Activated T-helper 17 cell treated with anti-CD3 and anti-CD28 coated beads, Interleukin-2, amount 50 U/mL, for 72 hours (primary cell): ENCODE data around the gene ATOH8. TPM values are rescaled to one million over a fixed set of nuclear protein-coding genes. Genes with fewer than 3 reads are reported as not detected.

Experiments
- ATAC-seq: fragments of 150-1000 bp; cut with Tn5 transposase; replicated peaks from 2 replicates; pipeline ENCODE4 v1.10.0; 2021; ENCODE audit warnings: mild to moderate bottlenecking, moderate library complexity
- H3K27ac Mint-ChIP-seq: one replicate; pipeline ENCODE4 v1.8.0; 2022; ENCODE audit warnings: mixed read lengths
- H3K27me3 Mint-ChIP-seq: one replicate; pipeline ENCODE4 v1.8.0; 2022; ENCODE audit warnings: mixed read lengths
- H3K36me3 Mint-ChIP-seq: one replicate; pipeline ENCODE4 v1.8.0; 2022; ENCODE audit warnings: low read depth, mild to moderate bottlenecking, mixed read lengths
- H3K4me1 Mint-ChIP-seq: one replicate; pipeline ENCODE4 v1.8.0; 2022; ENCODE audit warnings: mixed read lengths
- H3K4me3 Mint-ChIP-seq: one replicate; pipeline ENCODE4 v1.8.0; 2022; ENCODE audit warnings: mild to moderate bottlenecking, mixed read lengths
- H3K9me3 Mint-ChIP-seq: one replicate; pipeline ENCODE4 v1.8.0; 2022; ENCODE audit warnings: mixed read lengths
- total RNA-seq, 2 donors: library from RNA; stranded (reverse); gene quantifications; one replicate each; pipeline ENCODE4 v1.2.3, GENCODE V29; 2022

ATOH8 gene
- total RNA-seq, 2 donors from 2014 or later = not detected

- peaks cover 6% of the 10 kb centered on the region for H3K4me1 Mint-ChIP-seq
- no peak overlapping the region for H3K27ac Mint-ChIP-seq
- peak; percentile 68 for ATAC-seq
- H3K4me3 Mint-ChIP-seq = no peak overlapping the region
- peaks cover 48% of the 10 kb centered on the region for H3K27me3 Mint-ChIP-seq
- no peaks in the 10 kb centered on the region for H3K9me3 Mint-ChIP-seq
- H3K36me3 Mint-ChIP-seq = no peaks in the 10 kb centered on the region
Measured at GRCh38 chr2:85750587-85751575, 2.9 kb upstream of the ATOH8 start.

DNA sequence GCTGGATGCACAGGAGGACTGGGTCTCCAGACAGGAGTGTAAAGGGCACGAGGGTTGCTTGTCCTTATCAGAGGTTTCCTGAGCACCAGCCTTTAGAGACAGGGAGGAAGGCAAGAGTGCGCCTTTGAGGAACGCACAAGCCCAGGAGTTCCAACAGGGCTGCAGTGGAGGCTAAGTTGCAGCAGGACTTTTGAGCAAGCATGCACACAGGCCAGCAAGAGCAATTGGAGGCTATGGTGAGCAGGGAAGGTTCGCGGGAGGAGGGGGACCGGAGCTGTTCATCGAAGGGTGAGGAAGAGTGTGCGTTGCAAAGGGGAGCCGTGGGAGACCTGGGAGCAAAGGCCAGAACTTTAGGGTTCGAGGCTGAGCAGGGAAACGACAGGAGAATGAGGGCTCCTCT lies 2.2 kb upstream of the ATOH8 start:
- Mint-ChIP-seq H3K4me3 (no peak overlapping the region), H3K27me3 (peaks cover 45% of the 10 kb centered on the region), H3K36me3 (no peaks in the 10 kb centered on the region), H3K27ac (no peak overlapping the region), H3K4me1 (peaks cover 6% of the 10 kb centered on the region), H3K9me3 (no peaks in the 10 kb centered on the region)
- ATAC-seq = no peak

GRCh38 chr2:85753035-85753524 lies 711 bp upstream of the ATOH8 start:
- H3K27me3 Mint-ChIP-seq = peaks cover 47% of the 10 kb centered on the region
- H3K4me1 Mint-ChIP-seq = peaks cover 6% of the 10 kb centered on the region
- H3K4me3 Mint-ChIP-seq = peak overlapping the region; percentile 37
- no peak overlapping the region for H3K27ac Mint-ChIP-seq
- no peaks in the 10 kb centered on the region for H3K36me3 Mint-ChIP-seq
- ATAC-seq = no peak
- no peaks in the 10 kb centered on the region for H3K9me3 Mint-ChIP-seq

- Mint-ChIP-seq H3K36me3 (no peaks in the 10 kb centered on the region), H3K4me1 (peaks cover 6% of the 10 kb centered on the region), H3K4me3 (peak overlapping the region; percentile 72), H3K9me3 (no peaks in the 10 kb centered on the region), H3K27me3 (peaks cover 46% of the 10 kb centered on the region), H3K27ac (no peak overlapping the region)
- no peak for ATAC-seq
Measured at GRCh38 chr2:85754313-85755095, 713 bp downstream of the ATOH8 start.

GRCh38 chr2:85755122-85756027 lies 1.6 kb downstream of the ATOH8 start:
- H3K36me3 Mint-ChIP-seq = no peaks in the 10 kb centered on the region
- H3K4me1 Mint-ChIP-seq = peaks cover 6% of the 10 kb centered on the region
- H3K27me3 Mint-ChIP-seq = peaks cover 49% of the 10 kb centered on the region
- H3K27ac Mint-ChIP-seq = no peak overlapping the region
- H3K4me3 Mint-ChIP-seq = peak overlapping the region; percentile 72
- no peak for ATAC-seq
- H3K9me3 Mint-ChIP-seq = no peaks in the 10 kb centered on the region

GRCh38 chr2:85756195-85756594 lies 2.4 kb downstream of the ATOH8 start:
- no peaks in the 10 kb centered on the region for H3K9me3 Mint-ChIP-seq
- peaks cover 6% of the 10 kb centered on the region for H3K4me1 Mint-ChIP-seq
- peaks cover 51% of the 10 kb centered on the region for H3K27me3 Mint-ChIP-seq
- no peak overlapping the region for H3K4me3 Mint-ChIP-seq
- no peaks in the 10 kb centered on the region for H3K36me3 Mint-ChIP-seq
- no peak for ATAC-seq
- no peak overlapping the region for H3K27ac Mint-ChIP-seq

- H3K36me3 Mint-ChIP-seq = no peaks in the 10 kb centered on the region
- no peak for ATAC-seq
- H3K27me3 Mint-ChIP-seq = peaks cover 45% of the 10 kb centered on the region
- peaks cover 6% of the 10 kb centered on the region for H3K4me1 Mint-ChIP-seq
- H3K27ac Mint-ChIP-seq = no peak overlapping the region
- H3K9me3 Mint-ChIP-seq = no peaks in the 10 kb centered on the region
- H3K4me3 Mint-ChIP-seq = no peak overlapping the region
Measured at GRCh38 chr2:85756822-85757435, 3.1 kb downstream of the ATOH8 start.

- Mint-ChIP-seq H3K4me1 (peaks cover 6% of the 10 kb centered on the region), H3K27ac (no peak overlapping the region), H3K27me3 (peaks cover 46% of the 10 kb centered on the region), H3K9me3 (no peaks in the 10 kb centered on the region), H3K4me3 (no peak overlapping the region), H3K36me3 (no peaks in the 10 kb centered on the region)
- ATAC-seq = no peak
Measured at GRCh38 chr2:85757860-85758259, 4.1 kb downstream of the ATOH8 start.

DNA sequence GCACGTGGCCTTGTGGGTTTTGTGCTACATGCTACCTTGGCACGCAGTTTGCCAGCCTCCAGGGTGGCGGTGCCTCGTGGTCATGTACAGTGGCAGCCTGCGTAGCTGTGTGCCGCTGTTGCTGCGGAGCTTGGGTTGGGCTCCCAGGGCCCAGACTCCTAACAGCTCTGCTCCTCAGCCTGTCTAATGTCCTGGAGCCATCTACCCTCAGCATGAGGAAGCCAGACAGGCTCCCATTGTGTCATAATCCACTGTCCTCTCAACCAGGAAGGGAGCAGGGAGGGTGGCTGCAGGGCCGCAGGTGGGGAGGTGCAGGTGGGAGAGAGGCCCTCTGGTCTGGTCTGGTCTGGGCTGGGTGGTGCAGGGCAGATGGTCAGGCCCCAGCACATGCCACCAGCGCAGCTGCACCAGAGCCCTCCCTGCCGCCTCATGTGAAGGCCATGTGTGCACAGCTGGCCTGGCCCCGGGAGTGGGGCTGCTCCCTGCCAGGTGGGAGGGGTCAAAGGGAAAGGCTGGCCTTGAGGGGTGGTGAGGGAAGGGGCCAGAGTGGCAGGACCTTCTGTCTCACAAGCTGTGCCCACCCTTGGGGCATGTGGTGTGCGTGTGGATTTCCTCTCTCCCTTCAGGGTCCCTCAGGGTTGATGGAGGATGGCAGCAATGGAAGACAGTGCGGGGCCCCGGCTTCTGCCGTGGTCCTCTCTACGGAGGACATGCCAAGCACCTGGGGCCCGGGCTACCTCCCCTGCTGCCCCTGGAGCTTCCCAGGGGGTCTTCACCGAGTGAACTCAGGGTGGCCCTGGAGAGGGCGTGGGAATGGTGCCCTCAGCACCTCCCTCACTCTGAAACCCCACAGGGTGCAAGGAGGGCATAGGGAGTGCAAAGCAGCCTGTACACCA lies 4.8 kb downstream of the ATOH8 start:
- peaks cover 6% of the 10 kb centered on the region for H3K4me1 Mint-ChIP-seq
- no peak overlapping the region for H3K4me3 Mint-ChIP-seq
- peaks cover 47% of the 10 kb centered on the region for H3K27me3 Mint-ChIP-seq
- no peak overlapping the region for H3K27ac Mint-ChIP-seq
- ATAC-seq = no peak
- H3K9me3 Mint-ChIP-seq = no peaks in the 10 kb centered on the region
- H3K36me3 Mint-ChIP-seq = no peaks in the 10 kb centered on the region

GRCh38 chr2:85759257-85759613 lies 5.4 kb downstream of the ATOH8 start:
- Mint-ChIP-seq H3K4me1 (peaks cover 6% of the 10 kb centered on the region), H3K4me3 (no peak overlapping the region), H3K27ac (no peak overlapping the region), H3K9me3 (no peaks in the 10 kb centered on the region), H3K27me3 (peaks cover 49% of the 10 kb centered on the region), H3K36me3 (no peaks in the 10 kb centered on the region)
- ATAC-seq = no peak

GRCh38 chr2:85760371-85760770 lies 6.6 kb downstream of the ATOH8 start:
- ATAC-seq = no peak
- peaks cover 54% of the 10 kb centered on the region for H3K27me3 Mint-ChIP-seq

DNA sequence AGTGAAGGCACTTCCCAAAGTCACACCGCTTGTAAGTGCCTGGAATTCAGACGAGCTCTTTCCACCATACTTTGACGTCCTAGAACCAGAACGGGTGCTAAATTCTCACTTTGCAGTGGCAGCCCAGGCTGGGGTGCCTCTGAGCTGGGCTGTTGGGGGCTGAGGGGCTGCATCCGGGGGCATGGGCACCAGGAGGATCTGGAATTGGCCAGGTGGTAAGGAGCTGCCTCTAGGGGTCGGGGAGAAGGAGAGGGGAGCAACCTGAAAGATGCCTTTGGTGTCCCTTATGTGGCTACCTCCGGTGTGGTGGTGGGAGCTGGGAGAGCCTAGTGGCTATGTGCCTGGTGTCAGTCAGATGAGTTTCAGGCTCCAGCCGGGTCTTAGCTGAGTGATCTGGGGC lies 7.1 kb downstream of the ATOH8 start:
- H3K4me1 Mint-ChIP-seq = no peaks in the 10 kb centered on the region
- peaks cover 56% of the 10 kb centered on the region for H3K27me3 Mint-ChIP-seq
- H3K4me3 Mint-ChIP-seq = no peak overlapping the region
- ATAC-seq = no peak
- no peak overlapping the region for H3K27ac Mint-ChIP-seq
- no peaks in the 10 kb centered on the region for H3K36me3 Mint-ChIP-seq
- no peaks in the 10 kb centered on the region for H3K9me3 Mint-ChIP-seq

More at GRCh38 chr2:85760371-85760770, 6.6 kb downstream of the ATOH8 start:
- Mint-ChIP-seq H3K36me3 (no peaks in the 10 kb centered on the region), H3K27ac (no peak overlapping the region), H3K4me1 (peaks cover 4% of the 10 kb centered on the region), H3K9me3 (no peaks in the 10 kb centered on the region), H3K4me3 (no peak overlapping the region)

DNA sequence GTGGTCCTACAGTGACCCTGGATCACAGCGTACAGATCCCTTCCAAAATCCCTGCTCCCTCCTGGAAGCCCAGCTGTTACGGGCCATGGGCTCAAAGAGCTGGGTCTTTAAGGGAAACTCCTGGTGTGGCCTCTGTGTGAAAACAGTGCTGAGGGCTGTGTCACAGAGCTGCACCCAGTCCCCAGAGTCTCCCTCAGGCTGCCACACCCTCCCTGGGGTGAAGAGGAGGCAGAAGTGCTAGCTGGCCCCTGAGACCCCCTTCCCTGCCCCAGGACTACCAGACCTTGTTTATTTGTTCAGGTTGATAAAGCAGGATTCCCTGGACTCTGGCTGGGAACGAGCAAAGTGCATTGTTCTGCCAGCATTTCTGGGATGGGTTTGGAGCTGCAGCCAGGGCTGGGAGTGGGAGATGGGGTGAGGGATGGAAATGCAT lies 7.7 kb downstream of the ATOH8 start:
- Mint-ChIP-seq H3K27me3 (peaks cover 57% of the 10 kb centered on the region), H3K27ac (no peak overlapping the region), H3K36me3 (no peaks in the 10 kb centered on the region), H3K4me1 (no peaks in the 10 kb centered on the region), H3K9me3 (no peaks in the 10 kb centered on the region), H3K4me3 (no peak overlapping the region)
- no peak for ATAC-seq
